NCI-H2107 treated with DMSO at 0.1 percent for 48 hours (cell line): Measurements from ENCODE around the gene AGBL3.

ENCODE experiments used
- DNase-seq: peaks from one replicate; lab custom pipeline; 2025; ENCODE audit not compliant: unreplicated experiment; lab: John Stamatoyannopoulos, UW

AGBL3 gene

DNA sequence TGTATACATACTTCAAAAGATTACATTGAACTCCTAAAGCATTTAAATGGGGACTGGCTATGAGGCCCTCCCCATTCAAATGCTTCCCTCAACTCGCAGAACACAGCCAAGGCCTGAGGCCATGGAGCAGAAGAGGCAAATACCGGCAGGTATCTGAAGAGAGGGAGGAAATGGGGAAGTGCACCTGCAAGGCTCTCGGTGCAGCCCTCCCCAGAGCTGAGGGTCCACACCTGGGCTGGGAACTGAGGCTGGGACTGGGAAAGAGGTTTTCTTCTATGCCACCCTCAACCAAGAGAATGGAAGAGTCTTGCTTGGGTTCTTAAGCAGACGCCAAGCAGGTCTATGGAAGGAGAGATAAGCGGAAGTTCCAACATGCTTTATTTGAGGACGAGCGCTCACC is 197.2 kb downstream of the AGBL3 start:
- no peak for DNase-seq

DNA sequence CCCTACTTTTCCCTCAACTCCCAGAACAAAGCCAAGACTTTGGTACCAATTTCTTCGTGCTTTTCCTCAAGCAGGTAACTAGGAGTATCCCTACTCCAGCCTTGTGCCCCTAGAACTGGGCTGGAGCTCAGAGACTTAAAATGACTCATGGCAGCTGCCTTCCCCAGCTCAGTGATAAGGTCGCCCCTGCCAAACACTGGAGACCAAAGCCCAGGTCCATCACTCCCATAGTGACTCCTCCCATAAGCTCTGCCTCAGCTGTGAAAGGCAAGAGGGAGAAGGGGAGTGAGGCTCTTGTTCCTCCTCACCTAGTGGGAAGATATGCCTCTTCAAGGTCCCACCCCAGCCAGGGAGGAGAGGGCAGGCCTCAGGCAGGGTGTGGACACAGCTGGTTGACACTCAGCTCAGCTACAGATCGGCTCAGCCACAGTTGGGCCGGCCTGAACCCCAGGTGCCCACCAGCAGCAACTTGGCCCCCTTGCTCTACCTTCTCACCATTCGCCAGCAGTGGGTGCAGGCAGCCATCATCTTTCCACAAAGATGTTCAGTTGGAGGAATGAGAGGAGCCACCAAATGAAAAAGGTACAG is 198.0 kb downstream of the AGBL3 start:
- DNase-seq, result no peak
